GM12875 (cell line): ENCODE data around the gene C10orf88.

Source experiments
- H3K4me3 ChIP-seq: one replicate; pipeline ENCODE4 v1.5.1; 2011; ENCODE audit warnings: low read depth, low read length, control low read depth
- CTCF ChIP-seq: IDR thresholded peaks from 2 replicates; pipeline ENCODE4 v1.5.1; 2011; ENCODE audit warnings: low read depth, mild to moderate bottlenecking, control low read depth, inconsistent platforms, low read length, moderate library complexity, borderline replicate concordance; ENCODE audit not compliant: insufficient read depth

The C10orf88 gene

GRCh38 chr10:122966879-122967278 lies 12.9 kb upstream of the C10orf88 start:
- no peak overlapping the region for H3K4me3 ChIP-seq
- no peak for TF ChIP-seq CTCF

- TF ChIP-seq CTCF = no peak
- no peak overlapping the region for H3K4me3 ChIP-seq
These were observed 8.4 kb upstream of the C10orf88 start for GRCh38 chr10:122962405-122962804.

DNA sequence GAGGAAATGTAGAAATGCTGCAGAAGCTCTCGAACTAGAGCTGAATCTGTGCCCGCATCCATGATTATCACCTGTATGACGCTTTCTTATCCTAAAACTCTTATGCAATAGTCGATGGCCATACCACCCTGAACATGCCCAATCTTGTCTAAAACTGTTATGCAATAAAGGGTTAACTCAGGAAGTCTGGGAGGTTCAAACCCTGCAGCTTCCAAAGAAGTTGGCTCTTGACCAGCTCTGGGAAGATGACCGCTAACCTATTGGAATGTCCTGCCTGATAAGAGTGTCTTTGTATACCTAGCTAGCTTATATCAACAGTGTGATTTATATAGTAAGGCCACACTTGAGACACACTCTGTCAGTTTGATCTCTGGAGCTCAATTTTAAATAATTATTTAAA lies 3.4 kb upstream of the C10orf88 start:
- H3K4me3 ChIP-seq = no peak overlapping the region
- no peak for TF ChIP-seq CTCF

DNA sequence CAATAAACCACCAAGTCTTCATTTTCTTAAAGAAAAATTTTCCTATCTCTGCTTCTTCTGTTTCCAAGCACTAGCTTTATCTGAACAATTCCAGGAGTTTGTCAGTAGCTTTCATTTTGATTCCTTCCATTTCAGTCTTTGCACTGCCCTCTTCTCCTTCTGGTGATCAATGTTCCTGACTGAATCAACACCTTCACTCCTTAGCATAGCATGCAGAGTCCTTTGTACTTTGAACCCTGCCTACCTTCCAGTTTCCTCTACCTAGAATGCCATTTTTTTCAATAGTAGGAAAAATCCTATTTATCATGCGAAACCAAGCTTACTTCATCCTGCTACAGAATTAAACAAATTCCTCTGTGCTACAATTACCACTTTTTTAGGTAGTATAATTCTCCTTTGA lies 1.9 kb upstream of the C10orf88 start:
- TF ChIP-seq CTCF = no peak
- no peak overlapping the region for H3K4me3 ChIP-seq

DNA sequence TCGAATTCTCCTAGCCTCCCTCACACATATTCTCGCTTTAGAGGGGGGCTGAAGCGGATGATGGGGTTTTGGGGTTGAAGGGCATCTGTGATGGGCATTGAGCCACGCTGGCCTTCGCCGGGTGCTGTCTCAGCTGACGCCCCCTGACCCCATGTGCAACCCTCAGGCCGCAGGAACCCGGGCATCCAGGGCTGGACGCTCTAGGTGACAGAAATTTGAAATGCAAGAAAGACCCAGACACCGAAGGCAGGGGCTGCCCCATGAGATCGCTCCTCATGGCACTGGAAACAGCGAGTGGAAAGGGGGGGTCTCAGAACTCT lies 664 bp upstream of the C10orf88 start:
- peak overlapping the region; percentile 18 for H3K4me3 ChIP-seq
- no peak for TF ChIP-seq CTCF

DNA sequence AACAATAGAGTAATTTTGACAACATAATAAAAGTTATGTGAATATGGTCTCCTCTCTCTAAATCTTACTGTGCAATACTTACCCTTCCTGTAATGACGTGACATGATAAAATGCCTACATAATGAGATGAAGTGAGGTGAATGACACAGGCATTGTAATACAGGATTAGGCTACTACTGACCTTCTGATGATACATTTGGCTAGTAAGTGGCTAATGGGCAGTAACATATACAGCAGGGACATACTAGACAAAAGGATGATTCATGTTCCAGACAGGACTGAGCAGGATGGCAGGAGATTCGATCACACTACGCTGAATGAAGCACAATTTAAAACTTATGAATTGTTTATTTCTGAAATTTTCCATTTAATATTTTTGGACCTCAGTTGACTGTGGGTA lies 4.7 kb downstream of the C10orf88 start:
- TF ChIP-seq CTCF = no peak
- H3K4me3 ChIP-seq = no peak overlapping the region

DNA sequence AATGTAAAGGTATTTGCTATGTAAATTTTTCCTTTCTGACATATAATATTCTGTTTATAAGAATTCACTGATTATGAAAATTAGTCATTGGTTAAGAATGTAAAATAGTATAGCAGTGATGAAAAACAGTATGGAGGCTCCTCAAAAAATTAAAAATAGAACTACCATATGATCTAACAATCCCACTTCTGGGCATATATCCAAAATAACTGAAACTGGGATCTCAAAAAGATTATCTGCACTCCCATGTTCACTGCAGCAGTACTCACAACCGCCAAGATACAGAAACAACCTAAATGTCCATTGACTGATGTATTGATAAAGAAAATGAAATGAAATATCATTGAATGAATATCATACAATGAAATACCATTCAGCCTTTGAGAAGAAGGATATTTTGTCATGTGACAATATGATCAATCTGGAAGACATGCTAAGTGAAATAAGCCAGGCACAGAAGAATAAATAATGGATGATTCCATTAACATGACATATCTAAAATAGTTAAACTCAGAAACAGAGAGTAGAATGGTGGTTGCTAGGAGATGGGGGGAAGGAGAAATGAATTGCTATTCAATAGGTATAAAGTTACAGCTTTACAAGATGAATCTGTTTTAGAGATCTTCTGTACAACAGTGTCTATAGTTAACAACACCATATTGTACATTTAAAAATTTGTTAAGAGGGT lies 14.0 kb downstream of the C10orf88 start:
- no peak overlapping the region for H3K4me3 ChIP-seq
- TF ChIP-seq CTCF = no peak
